NAMALWA (cell line): ENCODE data around the gene KRTAP1-1.
"Not testable (repeated sequence)": the region's sequence is repeated elsewhere in the genome, so short reads cannot be mapped to it uniquely, and the experiment has no call there.

Experiments
- DNase-seq: peaks from one replicate; pipeline ENCODE4 v3.0.0-alpha.2; 2015; ENCODE audit warnings: low spot score

The KRTAP1-1 gene

GRCh38 chr17:41040783-41041571 is at the start of gene KRTAP1-1:
TSS of gene KRTAP1-1 (minus strand) at chr17:41041450. CDS start at chr17:41041397, 53 bp downstream.
- DNase-seq = not testable (repeated sequence)

- DNase-seq = not testable (repeated sequence)
Measured at GRCh38 chr17:41088760-41089352, 47.6 kb upstream of the KRTAP1-1 start.

DNA sequence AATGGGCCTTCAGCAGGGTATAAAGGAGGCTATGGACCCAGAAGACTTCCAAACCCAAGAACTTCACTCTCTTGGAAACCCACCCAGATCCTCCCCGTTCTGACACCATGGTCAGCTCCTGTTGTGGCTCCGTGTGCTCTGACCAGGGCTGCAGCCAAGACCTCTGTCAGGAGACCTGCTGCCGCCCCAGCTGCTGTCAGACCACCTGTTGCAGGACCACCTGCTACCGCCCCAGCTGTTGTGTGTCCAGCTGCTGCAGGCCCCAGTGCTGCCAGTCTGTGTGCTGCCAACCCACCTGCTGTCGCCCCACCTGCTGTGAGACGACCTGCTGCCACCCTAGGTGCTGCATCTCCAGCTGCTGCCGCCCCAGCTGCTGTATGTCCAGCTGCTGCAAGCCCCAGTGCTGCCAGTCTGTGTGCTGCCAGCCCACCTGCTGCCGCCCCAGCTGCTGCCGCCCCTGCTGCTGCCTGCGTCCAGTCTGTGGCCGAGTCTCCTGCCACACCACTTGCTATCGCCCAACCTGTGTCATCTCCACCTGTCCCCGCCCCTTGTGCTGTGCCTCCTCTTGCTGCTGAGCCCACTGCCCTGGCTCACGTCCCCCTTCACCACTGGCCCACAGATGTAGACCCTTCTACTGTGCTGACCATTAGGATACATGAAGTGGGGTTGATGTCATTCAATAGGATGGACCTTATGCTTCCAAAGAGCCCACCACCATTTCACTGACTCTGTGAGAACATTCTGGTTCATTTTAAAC is 43.0 kb upstream of the KRTAP1-1 start, which contains the start of gene KRTAP4-7:
Gene KRTAP4-7, plus strand, starts transcription at position 51 of the 757 bp plus-strand sequence. Its CDS starts 57 bp downstream, at position 108.
- not testable (repeated sequence) for DNase-seq

DNA sequence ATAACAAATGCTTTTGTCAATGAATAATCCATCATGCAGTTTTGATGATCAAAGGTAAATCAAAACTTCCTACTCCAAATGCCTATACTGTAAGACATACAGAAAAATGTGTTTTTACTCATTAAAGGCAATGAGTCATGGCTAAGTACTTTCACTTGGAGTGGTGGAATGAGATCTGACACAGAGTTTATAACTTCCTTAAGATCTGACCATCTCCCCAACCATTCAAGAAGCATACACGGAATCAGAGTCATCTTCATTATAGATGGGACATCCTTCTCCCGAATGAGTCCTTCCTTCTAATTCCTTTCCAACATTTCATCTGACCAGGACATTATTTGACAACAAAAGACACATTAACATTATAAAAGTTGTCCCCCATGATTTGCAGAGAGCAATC is 42.2 kb upstream of the KRTAP1-1 start:
- DNase-seq = not testable (repeated sequence)

DNA sequence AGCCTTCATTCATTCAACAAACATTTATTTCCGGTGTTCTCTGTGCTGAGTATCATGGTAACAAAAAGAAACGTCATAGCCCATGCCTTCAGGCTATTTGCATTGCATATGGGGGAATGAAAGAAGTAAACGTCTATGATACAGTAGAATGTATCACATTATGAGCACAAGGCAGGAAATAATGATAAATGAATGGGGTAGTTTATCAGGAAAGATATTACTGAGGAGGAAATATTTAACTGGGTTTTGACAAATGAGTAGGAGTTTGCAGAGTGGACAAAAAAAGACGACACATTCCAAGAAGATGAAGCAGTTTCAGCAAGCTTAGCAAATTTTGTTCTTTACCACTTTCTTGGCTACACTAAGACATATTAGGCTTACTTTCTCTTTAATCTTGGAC is 41.4 kb upstream of the KRTAP1-1 start:
- DNase-seq = no peak

- no peak for DNase-seq
Measured at GRCh38 chr17:41076788-41077187, 35.5 kb upstream of the KRTAP1-1 start.

DNA sequence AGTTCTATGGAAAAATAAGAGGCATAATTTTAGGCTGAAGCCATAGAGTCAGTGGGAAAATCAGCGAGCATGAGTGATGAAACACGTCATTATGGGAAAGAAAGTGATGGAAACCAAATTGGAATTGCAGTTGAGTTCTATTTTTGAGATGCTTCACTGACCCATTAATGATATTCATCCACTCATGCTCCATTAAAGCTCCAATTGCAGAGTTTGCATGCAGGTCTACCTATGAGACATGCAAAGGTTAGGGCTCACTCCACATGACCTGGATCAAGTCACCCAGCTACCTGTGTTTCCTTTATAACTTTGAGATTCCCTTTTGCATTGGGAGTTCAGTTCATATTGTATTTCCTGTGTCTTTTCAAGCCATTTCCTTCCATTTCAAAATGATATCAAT is 32.4 kb upstream of the KRTAP1-1 start:
- DNase-seq = no peak

DNA sequence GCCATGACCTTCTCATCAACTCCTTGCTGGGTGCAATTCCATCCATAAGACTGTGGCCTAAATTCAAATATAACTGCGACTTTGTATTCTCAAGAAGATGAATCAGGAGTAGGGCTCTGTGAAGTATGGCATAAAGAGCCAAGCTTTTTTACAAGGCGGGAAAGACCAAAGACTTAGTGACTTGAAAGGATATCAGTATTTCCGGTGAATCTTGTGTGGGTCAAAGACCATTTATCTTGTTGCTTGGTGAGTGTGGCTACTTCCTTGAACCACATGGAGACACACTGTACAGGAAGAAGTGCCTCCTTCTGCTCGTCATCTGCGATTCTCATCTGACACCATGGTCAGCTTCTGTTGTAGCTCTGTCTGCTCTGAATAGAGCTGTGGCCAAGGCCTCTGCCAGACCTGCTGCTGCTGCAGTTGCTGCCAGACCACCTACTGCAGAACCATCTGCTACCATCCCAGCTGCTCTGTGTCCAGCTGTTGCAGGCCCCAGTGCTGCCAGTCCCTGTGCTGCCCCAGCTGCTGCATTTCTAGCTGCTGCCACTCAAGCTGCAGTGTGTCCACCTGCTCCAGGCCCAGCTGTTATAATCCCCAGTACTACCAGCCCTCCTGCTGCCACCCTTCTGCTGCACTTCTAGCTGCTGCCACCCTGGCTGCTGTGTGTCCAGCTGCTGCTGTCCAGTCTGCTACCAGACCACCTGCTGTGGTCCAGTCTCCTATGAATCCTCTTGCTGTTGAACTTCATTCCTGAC is 30.5 kb upstream of the KRTAP1-1 start:
- DNase-seq = no peak

DNA sequence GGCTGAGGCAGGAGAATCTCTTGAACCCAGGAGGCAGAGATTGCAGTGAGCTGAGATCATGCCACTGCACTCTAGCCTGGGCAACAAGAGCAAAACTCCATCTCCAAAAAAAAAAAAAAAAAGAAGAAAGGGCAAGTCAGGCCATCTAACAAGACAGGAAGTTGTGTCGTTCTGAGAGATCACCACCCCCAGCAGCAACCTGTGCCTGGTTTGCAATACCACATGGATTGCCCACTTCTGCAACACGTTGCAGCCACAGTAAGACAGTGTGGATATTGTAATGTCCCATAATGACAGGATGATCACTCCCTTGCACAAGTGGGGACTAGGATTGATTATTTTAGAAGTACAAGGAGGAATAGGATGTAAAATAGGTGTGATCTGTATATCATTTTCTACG is 27.8 kb upstream of the KRTAP1-1 start:
- no peak for DNase-seq

DNA sequence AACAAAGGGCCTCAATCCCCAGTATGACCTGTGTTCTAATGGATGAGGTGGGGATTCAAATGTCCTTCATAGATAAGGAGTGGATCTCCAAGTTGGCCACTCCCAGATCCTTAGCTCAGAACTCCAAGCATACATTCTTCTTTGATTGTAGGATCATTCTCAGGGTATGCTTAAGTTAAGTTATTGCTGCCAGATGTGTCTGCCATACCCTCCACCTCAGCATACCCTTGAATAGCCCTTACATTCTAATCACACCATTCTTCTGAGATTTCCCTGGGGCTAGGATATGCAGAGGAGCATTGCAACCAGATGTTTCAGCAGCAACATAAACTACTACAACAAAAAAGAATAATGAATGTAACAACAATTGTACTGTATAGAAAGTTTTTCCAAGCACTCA is 26.0 kb upstream of the KRTAP1-1 start:
- DNase-seq = no peak

GRCh38 chr17:41065829-41066624 is 24.8 kb upstream of the KRTAP1-1 start, which contains the start of gene KRTAP2-4:
TSS of gene KRTAP2-4 (minus strand) at chr17:41065879. CDS start at chr17:41065845, 34 bp downstream.
- no peak for DNase-seq

- not testable (repeated sequence) for DNase-seq
Measured at GRCh38 chr17:41065016-41065689, 23.9 kb upstream of the KRTAP1-1 start.

GRCh38 chr17:41064301-41064700 is 23.1 kb upstream of the KRTAP1-1 start:
- no peak for DNase-seq

DNA sequence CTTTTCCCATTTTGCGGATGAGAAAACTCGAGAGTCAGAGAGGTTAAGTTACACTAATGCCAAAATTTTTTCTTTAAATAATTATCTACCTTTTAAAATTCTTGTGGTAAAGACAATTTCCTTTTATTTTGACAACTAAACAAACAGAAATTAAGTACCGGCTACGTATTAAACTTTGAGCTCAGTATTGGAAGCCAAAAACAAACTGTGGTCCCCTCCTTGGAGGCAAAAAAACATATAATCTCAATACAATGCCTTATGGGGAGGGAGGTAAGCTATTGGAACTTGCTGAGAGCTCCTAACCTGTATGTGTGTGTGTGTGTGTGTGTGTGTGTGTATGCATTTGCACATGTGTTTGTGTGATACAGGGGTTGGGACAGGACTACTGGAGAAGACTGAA is 22.2 kb upstream of the KRTAP1-1 start:
- no peak for DNase-seq

DNA sequence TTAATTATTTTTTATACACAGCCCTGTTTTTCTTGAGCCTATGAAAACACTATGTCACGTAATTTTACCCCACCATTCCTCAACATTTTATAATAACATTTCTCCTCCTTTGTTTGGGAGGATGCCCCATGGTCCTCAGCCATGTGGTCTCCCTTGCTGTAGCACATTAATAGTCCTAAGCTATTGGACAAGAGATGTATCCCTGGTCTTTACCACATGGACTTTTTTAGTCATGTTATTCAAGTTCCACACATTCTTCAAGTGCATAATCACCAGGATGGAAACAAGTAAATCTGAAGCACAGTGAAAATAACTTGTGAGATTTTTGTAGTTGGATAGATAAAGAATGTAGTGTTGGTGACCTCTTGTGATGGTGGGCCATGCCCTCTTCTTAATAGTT is 20.7 kb upstream of the KRTAP1-1 start:
- DNase-seq = no peak

DNA sequence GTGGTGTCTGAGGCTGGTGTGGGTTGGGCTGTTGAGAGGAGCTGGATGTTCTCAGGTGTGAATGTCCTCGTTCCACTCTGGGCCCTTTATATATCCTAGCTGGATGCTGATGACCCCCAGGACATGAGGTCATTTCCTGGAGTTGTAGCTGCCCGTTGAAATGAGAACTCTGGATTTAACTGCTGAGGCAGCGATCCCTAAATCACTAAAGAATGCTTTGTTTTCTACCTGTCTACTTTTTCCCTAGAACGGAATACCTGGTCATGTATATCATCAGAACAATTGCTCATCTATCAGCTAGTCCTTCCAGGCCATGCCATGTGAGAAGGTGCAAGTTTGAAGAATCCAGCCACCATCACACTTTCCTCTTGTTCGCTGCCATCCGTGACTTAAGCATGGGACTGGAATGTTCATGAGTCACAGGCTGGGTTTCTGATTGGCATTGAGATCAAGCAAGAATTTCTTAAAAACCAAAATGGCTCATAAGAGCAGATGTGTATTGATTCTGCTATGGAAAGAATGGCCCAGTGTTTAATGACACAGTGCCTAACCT is 18.9 kb upstream of the KRTAP1-1 start, which contains the start of gene KRTAP2-3:
Gene KRTAP2-3, minus strand, starts transcription at position 63 of the 553 bp plus-strand sequence. CDS start 64 bp downstream, outside the sequence.
- DNase-seq = no peak

DNA sequence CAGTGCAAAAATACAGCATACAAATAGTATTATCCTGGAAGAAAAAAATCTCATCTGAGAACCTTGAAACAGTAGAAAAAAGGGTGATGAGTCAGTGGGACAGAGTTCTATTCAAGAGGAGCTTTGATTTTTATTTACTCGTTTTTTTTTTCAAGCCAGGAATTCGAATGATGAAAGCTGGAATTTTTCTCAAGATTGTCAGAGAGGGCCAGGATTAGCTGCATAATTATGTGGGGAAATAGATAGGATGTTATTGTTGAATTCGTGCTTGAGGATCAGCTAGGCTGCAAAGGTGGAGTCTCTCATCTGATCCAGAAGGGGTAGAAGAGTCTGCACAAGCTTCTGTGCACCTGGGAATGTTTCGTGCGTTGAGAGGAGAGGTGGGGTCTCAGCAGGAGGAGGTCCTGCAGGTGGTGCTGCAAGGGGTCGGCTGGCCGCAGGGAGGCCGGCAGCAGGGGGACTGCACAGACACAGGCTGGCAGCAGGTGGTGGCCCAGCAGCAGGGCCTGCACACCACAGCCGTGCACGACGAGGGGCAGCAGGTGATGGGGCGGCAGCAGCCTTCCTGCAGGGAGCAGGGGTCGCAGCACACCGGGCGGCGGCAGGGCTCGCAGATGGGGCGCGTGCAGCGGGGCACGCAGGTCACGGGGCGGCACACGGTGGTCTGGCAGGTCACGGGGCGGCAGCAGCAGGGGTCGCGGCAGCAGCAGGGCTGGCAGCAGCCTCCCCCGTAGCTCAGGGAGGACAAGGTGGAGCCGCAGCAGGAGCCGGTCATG is 18.2 kb upstream of the KRTAP1-1 start:
- not testable (repeated sequence) for DNase-seq

DNA sequence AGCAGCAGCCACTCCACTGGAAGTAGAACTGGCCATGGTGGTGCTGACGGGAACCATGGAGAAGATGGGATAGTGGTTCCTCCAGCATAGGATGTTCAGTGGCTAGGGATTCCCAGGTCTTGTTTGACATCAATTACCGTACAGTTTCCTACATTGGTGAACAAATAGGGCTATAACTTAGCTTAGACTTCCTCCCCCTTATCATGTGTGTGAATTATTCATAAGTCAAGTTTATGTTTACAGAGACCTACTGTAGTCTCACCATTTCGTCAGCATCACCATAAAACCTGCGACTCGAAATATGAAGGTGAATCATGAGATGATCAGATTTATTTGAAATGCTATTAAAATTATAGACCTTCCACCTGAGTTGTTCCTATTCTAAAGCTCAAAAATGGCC is 17.5 kb upstream of the KRTAP1-1 start:
- no peak for DNase-seq

- no peak for DNase-seq
Measured at GRCh38 chr17:41057547-41057946, 16.3 kb upstream of the KRTAP1-1 start.
